NCI-H1092 treated with DMSO at 0.1 percent for 48 hours (cell line): ENCODE results near the gene GPSM3.
"Not testable (repeated sequence)": the region's sequence is repeated elsewhere in the genome, so short reads cannot be mapped to it uniquely, and the experiment has no call there.

Source experiments
- DNase-seq: peaks from one replicate; lab custom pipeline; 2025; lab: John Stamatoyannopoulos, UW

Gene GPSM3

GRCh38 chr6:32202186-32202585 is 9.7 kb upstream of the GPSM3 start:
- no peak for DNase-seq

- DNase-seq: no peak
These were observed 8.4 kb upstream of the GPSM3 start for GRCh38 chr6:32200711-32201475.

GRCh38 chr6:32198866-32199265 is 6.4 kb upstream of the GPSM3 start:
- DNase-seq: no peak

GRCh38 chr6:32198345-32198696 is 5.9 kb upstream of the GPSM3 start:
- no peak for DNase-seq

GRCh38 chr6:32196682-32197616 is 4.5 kb upstream of the GPSM3 start:
- DNase-seq: no peak

GRCh38 chr6:32195902-32196681 is 3.6 kb upstream of the GPSM3 start:
- peak; percentile 68 for DNase-seq

- peak; percentile 95 for DNase-seq
These were observed 3.1 kb upstream of the GPSM3 start for GRCh38 chr6:32195652-32195901.

- DNase-seq: peak; percentile 16
These were observed 2.6 kb upstream of the GPSM3 start for GRCh38 chr6:32194825-32195651.

GRCh38 chr6:32194388-32194787 is 1.9 kb upstream of the GPSM3 start:
- DNase-seq: no peak

- not testable (repeated sequence) for DNase-seq
These were observed 653 bp upstream of the GPSM3 start for GRCh38 chr6:32193096-32193495.

- no peak for DNase-seq
These were observed 491 bp downstream of the GPSM3 start for GRCh38 chr6:32191696-32192607.

GRCh38 chr6:32190911-32191677 is 1.3 kb downstream of the GPSM3 start:
- no peak for DNase-seq

- DNase-seq: peak; percentile 78
These were observed 2.2 kb downstream of the GPSM3 start, which contains the start of gene PBX2 for GRCh38 chr6:32190054-32190851. Gene PBX2 (minus strand): TSS chr6:32190202. CDS start chr6:32189915, 287 bp downstream.

GRCh38 chr6:32189742-32190053 is 2.7 kb downstream of the GPSM3 start:
- no peak for DNase-seq

GRCh38 chr6:32189069-32189741 is 3.2 kb downstream of the GPSM3 start:
- DNase-seq: no peak

GRCh38 chr6:32188381-32189068 is 3.9 kb downstream of the GPSM3 start:
- DNase-seq: no peak

GRCh38 chr6:32187725-32188380 is 4.6 kb downstream of the GPSM3 start:
- DNase-seq: not testable (repeated sequence)
